Caki2 (cell line): ENCODE data around the gene CHRM5. TPM values are rescaled to one million over a fixed set of nuclear protein-coding genes. Genes with fewer than 3 reads are reported as not detected.

Source experiments
- DNase-seq: peaks from one replicate; pipeline ENCODE4 v3.0.0-alpha.2; 2015; ENCODE audit warnings: low read depth
- in situ Hi-C: cut with HindIII; loops from 2 replicates; pipeline ENCODE4 v1.10.0; 2016; ENCODE audit warnings: low sequenced_read_pairs, low pct_unique_long_range_greater_than_20kb, mixed read lengths
- total RNA-seq: library from RNA; depleted of rRNA; stranded (reverse); fragments of >200 nt; shearing (Covaris generic); gene quantifications from 2 replicates; pipeline ENCODE4 v1.2.3, GENCODE V29; 2014; ENCODE audit warnings: low replicate concordance

The CHRM5 gene
- total RNA-seq, 1 experiment from 2014 or later = not detected

DNA sequence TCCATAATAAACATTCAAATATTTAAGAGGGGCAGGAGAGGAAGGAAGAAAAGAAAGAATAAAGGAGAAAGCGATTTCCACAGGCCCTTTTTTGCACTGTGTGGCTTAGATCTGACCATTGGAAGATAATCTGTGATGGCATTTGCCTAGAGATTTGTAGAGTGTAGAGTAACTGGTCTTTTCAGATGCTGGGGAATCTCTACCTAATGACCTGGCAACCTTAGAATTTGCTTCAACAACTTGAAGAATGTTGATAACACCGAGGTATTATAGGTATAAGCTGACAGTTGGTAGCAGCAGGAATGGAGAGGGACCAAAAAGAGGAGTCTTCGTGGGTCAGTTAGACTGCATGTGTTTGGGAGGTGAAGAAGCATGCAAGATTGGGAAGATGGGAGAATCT lies 91.6 kb downstream of the CHRM5 start:
- in situ Hi-C loops = no loop called here
- no peak for DNase-seq

DNA sequence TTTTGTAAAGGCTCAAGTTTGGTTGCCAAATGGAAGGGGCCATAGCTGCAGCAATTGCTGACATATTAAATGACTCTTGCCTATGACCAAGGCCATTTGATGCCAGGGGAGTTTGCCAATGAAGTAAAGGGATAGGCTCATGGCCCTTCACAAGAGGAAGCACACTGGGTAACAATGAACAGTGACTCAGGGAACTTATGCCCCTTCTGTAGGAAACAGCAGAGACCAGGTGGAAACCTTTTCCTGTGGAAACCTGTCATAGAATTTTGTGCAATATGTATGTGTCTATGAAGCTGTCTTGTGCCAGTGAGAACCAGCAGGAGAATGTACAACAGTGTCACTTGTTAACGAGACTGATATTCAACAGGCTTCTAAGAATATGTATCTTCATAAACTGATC lies 96.1 kb downstream of the CHRM5 start:
- in situ Hi-C loops = no loop called here
- no peak for DNase-seq

DNA sequence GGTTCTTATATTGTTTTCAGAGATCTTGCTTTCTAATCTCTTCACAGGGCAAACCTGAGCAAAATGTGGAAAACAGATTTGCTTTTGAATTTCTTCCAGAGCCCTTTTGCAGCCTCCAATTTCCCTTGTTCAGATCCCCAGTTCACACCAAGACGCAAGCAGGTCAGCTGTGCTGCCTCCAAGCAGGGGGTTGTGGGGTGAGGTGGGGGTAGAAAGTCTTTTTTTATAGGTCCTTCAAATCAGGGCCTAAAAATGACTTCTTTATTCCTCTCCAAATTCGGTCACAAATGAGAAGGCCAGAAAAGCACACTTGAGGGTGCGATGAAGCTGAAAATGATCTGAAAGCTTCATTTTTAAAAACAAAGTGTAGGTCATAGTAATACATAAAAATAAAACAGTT lies 97.0 kb downstream of the CHRM5 start:
- in situ Hi-C loops = no loop called here
- DNase-seq = no peak

DNA sequence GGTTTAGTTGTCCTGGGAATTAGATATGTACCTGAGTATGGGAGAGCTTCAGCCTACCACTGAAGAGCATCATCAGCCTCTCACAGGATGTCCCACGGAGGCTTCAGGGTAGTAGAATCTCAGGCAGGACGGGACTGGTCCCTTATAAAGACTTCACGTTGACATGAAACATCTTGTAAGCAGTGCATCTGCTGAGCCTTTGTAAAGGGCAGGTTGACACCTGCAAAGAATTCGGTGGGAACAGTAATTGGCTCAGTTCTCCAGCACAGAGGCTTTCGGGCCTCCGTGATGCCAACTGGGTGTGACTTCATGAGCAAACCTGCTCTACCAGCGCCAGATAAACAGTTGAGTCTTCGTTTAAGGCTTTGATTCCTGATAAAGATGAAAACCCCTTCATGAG lies 97.6 kb downstream of the CHRM5 start:
- in situ Hi-C loops = no loop called here
- DNase-seq = no peak

DNA sequence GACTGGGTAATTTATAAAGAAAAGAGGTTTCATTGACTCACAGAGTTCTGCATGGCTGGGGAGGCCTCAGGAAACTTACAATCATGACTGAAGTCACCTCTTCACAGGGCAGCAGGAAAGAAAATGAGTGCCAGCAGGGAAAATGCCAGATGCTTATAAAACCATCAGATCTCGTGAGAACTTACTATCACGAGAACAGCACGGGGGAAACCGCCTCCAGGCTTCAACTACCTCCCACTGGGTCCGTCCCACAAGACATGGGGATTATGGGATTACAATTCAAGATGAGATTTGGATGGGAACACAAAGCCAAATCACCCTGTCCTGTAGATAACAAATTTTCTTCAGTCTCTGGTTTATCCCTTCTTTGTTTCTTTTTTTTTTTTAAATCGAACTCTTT lies 101.7 kb downstream of the CHRM5 start:
- DNase-seq = no peak
- in situ Hi-C loops = no loop called here

DNA sequence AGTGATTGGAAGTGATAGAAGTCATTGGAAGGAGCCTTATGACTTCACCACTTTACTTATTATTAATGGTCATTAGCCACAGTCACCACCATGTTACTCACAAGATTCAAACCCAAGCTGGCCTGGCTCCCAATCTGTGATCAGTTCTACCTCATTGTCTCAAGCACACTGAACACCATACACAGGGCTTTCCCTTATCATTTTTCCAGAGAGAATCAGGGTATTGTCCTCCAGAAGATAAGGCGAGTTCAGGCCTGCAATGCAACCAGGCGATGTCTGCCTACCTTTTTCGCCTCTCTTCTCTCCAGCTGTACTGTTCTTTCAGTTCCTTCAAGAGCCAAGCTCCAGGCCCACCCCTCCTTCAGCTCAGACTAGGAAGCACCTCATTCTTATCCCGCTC lies 108.5 kb downstream of the CHRM5 start:
- in situ Hi-C loops = no loop called here
- no peak for DNase-seq

DNA sequence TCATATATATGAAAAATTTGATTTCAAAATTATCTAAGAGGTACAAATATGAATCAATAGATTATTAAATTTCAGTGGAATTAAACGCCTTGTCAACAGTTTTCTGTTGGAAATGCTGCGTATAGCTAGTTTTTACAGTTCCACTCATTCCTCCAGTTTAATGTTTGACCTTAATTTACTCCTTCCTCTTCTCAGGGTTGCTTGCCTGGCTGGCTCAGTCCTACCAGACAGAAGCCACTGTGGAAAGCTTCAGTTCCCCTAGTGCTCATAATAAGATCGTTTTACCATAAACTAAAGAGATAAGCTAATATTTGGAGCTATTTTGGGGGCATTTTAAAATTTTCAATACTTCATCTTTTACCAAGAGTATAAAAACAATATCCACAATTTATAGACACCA lies 110.6 kb downstream of the CHRM5 start:
- in situ Hi-C loops = no loop called here
- no peak for DNase-seq

DNA sequence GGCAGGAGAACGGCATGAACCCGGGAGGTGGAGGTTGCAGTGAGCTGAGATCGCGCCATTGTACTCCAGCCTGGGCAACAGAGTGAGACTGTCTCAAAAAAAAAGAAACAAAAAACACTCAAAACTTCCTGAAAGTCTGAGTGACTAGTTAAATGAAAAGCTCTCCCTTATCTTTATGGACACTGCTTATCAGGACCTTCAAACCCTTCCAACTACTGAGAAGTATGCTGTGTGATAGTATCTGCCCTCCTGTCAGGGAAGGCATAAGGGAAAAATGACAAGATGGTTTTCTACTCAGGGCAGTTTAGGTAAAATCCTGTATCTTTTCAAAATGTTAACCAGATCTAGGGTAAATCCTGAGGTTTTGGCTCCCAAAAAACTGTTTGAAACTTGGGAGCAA lies 111.6 kb downstream of the CHRM5 start:
- in situ Hi-C loops = no loop called here

DNA sequence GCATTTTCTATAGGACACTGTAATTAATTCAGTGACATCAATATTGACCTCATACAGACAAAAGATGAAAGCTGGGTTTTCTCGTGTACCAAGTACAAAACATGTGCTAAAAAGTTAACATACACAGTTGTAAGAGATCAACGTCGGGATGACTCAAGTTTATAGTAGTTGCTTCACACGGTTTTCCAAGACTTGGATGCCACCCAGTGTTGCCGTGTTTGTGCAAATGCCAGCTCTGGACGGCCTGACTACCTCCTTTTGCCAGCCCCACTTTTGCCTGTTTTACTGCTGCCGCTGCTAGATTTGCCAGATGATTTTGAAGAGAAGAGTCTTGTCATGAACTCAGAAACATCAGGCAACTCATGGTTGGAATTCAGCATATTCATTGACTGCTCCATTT lies 115.8 kb downstream of the CHRM5 start:
- in situ Hi-C loops = no loop called here
- no peak for DNase-seq

More for the DNA sequence above, 111.6 kb downstream of the CHRM5 start:
- DNase-seq = no peak

DNA sequence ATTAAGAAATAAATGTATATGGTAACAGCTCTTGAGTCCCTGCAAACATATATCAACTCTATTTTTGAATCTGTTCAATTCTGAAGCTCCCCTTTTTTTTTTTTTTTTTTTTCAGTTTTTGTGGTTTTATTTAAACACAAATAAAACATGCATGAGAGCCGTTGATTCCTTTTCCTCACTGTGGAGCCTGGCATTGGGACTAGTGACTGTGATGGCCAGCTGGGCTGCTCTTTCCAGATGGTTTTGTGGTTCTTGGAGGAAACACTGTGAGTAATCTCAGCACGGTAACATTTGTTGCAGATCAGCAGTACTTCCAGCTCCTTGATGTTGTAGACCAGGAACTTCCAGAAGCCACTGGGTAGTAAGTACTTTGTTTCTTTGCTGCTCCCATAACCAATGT lies 117.4 kb downstream of the CHRM5 start:
- in situ Hi-C loops = no loop called here
- no peak for DNase-seq

DNA sequence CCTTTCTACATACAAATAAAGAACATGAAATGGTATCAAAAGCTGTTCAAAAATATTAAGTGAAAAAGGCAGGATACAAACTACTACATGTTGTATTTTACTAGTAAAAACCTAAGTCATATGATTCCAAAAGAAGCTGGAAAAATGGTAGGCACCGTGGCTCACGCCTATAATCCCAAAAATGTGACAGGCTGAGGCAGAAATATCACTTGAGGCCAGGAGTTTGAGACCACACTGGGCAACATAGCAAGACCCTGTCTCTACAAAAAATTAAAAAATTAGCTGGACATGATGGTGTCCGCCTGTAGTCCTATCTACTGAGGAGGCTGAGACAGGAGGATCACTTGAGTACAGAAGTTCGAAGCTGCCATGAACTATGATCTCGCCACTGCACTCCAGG lies 131.6 kb downstream of the CHRM5 start:
- DNase-seq = no peak
- in situ Hi-C loops = no loop called here

DNA sequence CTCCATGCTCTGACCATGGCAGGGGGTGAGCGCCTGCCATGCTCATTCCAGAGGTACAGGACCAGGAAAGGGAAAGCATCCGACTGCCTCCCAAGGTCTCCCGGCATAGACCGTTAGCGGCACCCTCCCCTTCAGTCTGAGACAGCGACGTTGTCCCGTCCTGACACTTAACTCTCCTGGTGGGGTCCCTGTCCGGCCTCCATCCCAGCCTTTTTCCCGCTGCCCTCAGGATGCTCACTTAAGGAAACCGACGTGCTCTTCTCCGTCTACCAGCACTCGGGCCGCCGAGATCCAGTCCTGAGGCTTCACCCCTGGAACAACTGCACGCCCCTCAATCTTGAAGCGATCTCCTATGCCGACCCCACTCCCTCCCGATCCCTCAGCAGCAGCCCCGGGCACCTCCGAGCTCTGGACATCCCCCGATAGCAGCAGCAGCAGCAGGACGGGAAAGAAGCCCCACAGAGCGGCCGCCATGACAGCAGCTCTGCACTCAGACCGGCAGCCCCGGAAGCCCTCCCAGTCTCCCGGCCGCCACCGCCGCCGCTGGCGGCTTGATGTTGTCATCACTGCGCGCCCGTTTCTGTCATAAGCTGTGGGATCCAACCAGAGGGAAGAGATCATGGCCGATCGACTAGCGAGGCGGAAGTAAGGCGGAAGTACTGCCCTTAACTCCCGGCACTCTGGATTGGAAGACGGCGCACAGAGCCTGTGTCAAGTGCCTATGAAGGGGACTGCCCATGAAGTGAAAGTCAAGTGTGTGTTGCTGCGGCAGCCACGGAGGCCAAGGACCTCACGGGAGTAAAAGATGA lies 133.3 kb downstream of the CHRM5 start, which contains the start of the genes EMC7 and PGBD4:
TSS of gene EMC7 (minus strand) at position 497 of the 809 bp plus-strand sequence. CDS start at position 474, 23 bp downstream.
TSS of gene PGBD4 (plus strand) at position 718 of the 809 bp plus-strand sequence. CDS start 449 bp downstream, outside the sequence.
- in situ Hi-C loops = no loop called here
- peak; percentile 96 for DNase-seq

DNA sequence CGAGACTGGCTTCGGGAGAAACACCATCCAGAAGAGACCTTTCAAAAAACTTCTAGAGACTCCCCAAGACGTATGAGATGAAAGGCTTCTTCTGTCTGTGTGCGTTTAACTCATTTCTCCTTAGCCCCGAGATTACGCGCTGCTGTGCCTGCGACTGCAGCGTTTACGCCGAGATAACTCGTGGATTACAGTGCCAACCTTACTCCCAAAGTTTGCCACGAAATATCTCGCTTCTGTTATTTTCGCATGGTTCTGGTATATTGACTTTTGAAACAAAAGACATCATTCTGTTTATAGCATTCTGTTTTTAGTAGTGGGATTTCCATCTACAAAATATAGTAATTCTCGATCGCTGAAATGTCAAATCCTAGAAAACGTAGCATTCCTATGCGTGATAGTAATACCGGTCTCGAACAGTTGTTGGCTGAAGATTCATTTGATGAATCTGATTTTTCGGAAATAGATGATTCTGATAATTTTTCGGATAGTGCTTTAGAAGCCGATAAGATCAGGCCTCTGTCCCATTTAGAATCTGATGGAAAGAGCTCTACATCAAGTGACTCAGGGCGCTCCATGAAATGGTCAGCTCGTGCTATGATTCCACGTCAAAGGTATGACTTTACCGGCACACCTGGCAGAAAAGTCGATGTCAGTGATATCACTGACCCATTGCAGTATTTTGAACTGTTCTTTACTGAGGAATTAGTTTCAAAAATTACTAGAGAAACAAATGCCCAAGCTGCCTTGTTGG lies 134.1 kb downstream of the CHRM5 start:
- no peak for DNase-seq
- in situ Hi-C loops = no loop called here

DNA sequence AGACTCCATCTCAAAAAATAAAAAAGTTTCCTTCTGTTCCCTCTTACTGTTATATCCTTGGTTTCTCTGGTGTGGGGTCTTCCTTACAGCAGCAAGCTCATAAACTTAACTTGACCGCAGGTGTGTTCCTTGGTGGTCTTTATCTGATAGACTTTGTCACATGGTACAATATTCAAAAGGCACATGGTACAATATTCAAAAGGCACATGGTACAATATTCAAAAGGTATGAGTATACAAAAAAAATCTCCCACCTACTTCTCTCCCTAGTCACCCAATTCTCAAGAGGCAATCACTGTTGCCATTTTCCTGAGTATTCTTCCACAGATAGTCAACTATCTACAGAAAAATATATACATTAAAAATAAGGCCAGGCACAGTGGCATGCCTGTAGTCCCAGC lies 138.1 kb downstream of the CHRM5 start:
- DNase-seq = no peak
- in situ Hi-C loops = no loop called here

DNA sequence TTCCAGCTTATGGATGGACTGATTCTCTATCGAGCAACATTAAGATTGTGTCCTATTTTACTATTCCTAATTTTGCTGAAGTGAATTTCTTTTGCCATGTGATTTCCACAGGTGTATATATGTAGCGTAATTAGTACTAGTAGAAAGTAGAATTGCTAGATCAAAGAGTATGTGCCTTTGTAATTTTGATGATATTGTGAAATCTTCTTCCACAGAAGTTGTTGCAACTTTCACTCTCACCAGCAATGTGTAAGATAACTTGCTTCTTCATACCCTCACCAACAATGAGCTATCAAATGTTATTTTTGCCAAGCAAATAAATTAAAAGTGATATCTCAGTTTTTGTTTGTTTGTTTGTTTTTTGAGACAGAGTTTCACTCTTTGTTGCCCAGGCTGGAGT lies 139.0 kb downstream of the CHRM5 start:
- in situ Hi-C loops = no loop called here
- DNase-seq = no peak

DNA sequence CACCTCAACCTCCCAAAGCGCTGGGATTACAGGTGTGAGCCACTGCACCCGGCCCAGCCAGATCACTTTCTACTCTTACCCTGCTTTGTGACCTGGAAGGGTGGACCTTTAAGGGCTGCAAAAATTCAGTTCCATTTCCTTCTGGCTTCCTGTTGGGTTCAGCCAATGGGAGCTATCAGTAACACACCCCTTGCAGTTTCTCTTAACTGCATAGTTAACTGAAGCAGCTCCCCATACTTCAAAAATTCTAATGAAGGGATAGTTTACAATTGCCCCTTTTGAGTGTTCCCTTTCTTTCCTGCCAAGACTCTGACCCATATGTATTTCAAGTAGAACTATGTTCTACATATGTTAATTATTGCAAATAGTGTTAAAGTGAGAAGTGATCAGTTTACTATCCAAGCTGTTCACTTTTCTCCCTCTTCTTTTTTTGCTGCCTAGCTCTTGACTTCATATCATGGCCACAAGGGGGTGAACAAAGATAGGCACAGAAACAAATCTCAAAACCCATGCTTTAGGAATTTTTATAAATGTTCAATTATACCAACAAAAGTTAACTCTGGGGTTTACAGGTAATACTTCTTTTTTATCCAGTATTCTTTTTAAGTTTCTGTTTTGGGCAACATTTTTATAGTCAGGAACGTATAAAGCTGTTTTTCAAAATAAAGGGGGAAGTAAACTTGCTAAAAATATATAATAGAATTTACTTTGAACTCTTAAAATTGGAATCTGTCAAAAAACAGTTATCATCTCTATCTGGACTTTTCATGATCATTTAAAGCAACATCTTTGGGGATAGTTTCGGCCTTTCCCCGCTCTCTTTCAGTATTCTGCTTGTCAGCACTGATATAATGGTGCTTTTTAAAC lies 141.7 kb downstream of the CHRM5 start:
- peak; percentile 17 for DNase-seq
- in situ Hi-C loops = no loop called here

DNA sequence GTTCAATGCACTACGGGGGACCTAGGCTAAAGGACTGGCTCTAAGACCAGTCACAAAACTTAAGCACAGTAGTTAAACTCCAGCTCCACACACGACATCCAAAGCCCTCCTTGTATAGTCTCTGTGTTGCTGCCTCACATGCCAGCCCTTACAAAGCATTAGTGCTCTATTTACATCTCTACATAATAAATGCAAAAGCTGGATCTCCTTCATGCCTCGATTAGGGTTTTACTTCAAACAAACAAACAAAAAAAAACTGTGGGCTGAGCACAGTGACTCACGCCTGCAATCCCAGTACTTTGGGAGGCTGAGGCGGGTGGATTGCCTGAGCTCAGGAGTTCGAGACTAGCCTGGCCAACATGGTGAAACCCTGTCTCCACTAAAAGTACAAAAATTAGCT lies 143.2 kb downstream of the CHRM5 start:
- DNase-seq = no peak
- in situ Hi-C loops = no loop called here

DNA sequence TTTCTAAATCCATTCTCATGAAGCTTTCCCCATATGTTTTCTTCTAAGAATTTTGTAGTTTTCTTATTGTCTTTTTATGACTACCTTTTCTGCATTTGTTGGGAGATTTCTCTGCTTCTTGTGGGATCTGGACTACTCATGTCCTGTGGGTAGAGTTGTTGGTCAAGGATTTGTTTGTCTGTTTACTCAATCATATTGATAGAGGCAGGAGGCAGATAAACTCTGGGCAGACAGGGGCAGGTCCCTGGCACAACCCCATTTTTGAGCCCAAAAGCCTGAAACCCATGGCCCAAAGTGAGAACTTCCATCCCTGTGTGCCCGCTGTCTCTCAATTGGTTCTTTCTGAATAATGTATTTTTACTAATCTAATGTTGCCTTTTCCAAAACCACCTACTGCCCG lies 145.9 kb downstream of the CHRM5 start:
- no peak for DNase-seq
- in situ Hi-C loops = no loop called here

DNA sequence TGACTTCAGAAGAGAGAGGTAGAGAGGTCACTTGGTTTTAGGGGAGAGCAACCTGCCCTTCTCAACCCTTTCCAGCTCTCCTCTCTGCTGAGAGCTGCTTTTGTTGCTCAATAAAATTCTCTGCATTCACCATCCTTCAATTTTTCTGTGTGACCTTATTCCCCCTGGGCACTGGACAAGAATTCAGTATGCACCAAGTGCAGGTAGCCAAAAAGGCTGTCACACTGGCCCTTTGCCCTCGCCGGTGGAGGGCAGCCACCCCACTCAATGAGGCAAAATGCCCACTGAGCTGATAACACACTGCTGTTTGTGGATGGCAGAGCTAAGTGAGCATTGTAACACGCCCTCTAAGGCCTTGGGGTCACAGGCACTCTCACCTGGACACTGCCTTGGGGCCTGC lies 146.4 kb downstream of the CHRM5 start:
- no peak for DNase-seq
- in situ Hi-C loops = no loop called here
